Renal pelvis (tissue), 4 donors: ENCODE measurements around the gene CAMTA1. TPM values are rescaled to one million over a fixed set of nuclear protein-coding genes. Genes with fewer than 3 reads are reported as not detected.

ENCODE experiments used
- DNase-seq: peaks from one replicate; pipeline ENCODE4 v3.0.0-alpha.2; 2013
- polyA plus RNA-seq, 3 donors: library from polyadenylated mRNA; unstranded; fragments of 120-200 nt; gene quantifications; one replicate each; pipeline ENCODE4 v1.2.1, GENCODE V29; 2013; ENCODE audit not compliant: insufficient read length in 3 of 3

CAMTA1 gene
- polyA plus RNA-seq, 3 donors = 72.3 to 83.1 (median 76.0) TPM

- DNase-seq = no peak
Measured at GRCh38 chr1:7508052-7508933, 723.0 kb downstream of the CAMTA1 start.

DNA sequence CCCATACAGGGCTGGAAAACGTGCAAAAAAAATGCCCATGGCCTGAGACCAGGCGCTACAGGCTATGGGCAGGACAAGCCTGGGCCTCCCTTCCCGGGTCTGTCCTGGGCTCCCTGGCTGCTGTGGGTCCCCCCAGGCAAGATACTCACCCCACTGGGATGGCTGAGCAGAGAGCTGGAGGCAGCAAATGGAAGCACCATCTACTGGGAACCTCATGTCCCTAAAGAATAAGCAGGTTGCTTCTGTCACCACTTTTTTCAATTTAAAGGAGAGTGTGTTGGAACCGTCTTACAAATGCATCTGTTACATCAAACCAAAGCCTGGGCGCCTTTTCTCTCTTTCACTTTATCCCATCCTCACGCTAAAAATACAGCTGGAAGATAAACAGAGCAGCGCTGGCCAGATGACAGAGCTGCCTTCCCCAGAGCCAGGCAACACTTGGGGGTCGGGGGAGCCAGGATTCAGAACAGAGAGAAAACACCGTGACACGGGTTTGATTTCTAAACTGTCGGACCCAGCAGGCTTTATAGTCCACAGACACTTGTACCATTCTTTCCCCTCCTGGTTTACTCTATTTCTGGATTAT lies 723.8 kb downstream of the CAMTA1 start:
- DNase-seq = no peak

GRCh38 chr1:7509598-7509997 lies 724.3 kb downstream of the CAMTA1 start:
- DNase-seq = no peak

DNA sequence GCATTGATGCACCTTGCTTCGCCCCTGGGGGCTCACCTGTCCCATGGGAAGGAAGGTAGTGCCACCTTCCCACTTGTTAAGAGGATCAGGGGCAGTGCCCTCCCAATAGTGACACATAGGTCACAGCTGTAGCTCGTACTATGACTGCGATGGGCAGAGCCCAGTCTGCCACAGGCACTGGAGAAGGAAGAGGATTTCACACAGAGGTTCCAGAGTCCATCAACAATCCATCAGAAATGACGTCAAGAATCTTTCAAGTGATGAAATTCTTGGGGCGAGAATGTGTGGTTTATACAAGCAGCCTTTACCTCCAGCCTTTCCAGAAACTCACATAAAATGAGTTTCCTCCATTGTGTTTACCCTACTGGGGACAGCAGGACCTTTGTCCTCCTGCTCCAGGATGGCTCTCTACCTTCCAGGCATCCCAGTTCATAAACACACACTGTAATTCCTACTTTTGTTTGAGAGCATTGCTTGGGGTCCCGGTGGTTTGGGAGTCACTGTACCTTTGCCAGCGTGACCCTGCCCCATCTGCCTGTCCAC lies 725.2 kb downstream of the CAMTA1 start:
- DNase-seq = no peak

- DNase-seq = no peak
Measured at GRCh38 chr1:7511381-7511780, 726.1 kb downstream of the CAMTA1 start.

DNA sequence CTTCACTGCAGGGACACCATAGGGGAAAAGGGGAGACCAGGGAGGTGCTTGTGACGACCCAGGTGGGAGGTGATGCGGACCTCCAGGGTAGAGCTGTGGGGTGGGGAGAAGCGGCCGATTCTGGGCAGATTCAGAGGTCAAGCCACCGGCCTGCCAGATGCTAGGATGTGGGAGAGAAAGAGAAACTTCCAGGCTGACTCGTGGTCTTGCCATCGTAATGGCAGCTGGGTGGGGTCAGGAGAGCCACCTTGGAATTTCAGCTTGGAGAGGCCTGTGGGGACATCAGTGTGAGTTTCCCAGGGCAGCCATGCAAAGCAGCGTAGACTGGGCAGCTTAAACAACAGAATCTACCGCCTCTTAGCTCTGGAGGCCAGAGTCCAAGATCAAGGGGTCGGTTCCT lies 727.8 kb downstream of the CAMTA1 start:
- no peak for DNase-seq

DNA sequence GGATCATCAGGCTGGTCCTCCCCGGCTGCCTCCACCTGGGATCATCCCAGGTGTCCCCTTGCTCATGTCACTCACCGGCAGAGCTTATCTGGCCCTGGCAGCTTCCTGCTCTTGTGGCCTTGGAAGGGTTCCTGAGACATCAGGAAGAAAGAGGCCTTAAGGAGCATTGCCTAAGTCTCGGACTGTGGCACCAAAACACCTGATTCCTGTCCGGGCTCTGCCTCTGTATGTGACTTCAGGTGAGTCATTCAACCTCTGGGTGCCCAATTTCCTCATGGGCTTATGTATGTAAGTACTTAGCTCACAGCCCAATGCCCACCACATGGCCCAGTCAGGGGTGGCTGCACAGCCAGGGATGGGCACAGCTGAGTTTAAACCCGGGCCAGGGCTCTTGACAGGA lies 729.9 kb downstream of the CAMTA1 start:
- no peak for DNase-seq

GRCh38 chr1:7515904-7516303 lies 730.6 kb downstream of the CAMTA1 start:
- DNase-seq = no peak

GRCh38 chr1:7516341-7516740 lies 731.1 kb downstream of the CAMTA1 start:
- no peak for DNase-seq

- DNase-seq = no peak
Measured at GRCh38 chr1:7516929-7517328, 731.7 kb downstream of the CAMTA1 start.

- no peak for DNase-seq
Measured at GRCh38 chr1:7517611-7518330, 732.5 kb downstream of the CAMTA1 start.

- DNase-seq = no peak
Measured at GRCh38 chr1:7518411-7518810, 733.2 kb downstream of the CAMTA1 start.

DNA sequence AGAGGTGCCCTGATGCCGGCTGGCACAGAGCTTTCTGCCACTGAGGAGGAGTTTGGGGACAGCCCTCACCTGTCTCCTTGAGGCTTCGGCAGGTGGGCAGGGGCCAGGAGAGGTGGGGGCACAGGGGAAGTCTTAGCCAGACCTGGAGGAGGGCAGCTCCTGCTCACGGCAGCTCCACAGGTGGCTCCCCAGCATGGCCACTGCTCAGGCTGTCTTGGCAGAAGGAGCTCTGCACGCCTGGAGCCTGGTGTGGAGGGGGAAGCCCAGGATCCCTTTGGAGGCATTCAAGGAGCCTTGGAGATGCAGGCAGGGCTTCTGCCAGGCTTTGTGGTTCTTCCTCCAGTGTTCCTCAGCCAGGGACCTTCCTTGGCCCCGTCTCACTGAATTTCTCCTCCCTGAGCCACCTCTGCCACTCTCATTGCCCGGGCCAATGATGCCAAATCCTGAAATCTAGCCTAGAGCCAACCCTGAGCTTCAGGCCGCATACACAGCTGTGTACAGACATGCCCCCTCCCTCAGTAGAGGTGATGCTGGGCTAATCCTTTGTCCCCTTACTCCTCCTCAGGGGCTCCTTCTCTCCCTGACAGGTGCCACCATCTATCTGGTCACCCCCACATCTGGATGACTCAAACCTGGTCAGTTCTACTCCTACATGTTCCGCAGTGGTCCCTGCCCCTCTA lies 734.1 kb downstream of the CAMTA1 start:
- no peak for DNase-seq

DNA sequence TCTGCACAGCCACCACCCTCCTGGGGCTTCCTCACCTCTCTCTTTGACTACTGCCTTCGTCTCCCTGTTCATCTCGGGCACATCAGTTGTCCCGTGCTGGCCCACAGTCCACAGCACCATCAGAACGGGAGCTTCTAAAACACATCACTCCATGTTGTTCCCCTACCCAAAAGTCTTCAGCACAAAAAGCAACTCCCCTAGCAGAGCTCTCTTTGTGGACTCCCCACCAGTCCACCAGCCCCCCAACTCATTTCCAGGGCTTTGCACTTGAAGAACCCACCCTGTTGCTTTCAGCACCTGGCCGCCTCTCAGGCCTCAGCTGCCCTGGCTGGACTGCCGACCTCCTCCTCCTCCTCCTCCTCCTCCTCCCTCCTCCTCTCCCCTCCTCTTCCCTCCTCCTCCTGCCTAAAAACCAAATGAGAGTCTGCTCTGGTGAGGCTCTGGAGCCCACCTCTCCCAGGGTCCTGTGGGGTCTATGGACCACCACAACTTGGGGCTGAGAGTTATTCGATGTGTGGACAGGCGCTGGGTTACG lies 734.7 kb downstream of the CAMTA1 start:
- DNase-seq = no peak

GRCh38 chr1:7520496-7520895 lies 735.2 kb downstream of the CAMTA1 start:
- DNase-seq = no peak

- no peak for DNase-seq
Measured at GRCh38 chr1:7524341-7525337, 739.4 kb downstream of the CAMTA1 start.

GRCh38 chr1:7525338-7526063 lies 740.2 kb downstream of the CAMTA1 start:
- no peak for DNase-seq

DNA sequence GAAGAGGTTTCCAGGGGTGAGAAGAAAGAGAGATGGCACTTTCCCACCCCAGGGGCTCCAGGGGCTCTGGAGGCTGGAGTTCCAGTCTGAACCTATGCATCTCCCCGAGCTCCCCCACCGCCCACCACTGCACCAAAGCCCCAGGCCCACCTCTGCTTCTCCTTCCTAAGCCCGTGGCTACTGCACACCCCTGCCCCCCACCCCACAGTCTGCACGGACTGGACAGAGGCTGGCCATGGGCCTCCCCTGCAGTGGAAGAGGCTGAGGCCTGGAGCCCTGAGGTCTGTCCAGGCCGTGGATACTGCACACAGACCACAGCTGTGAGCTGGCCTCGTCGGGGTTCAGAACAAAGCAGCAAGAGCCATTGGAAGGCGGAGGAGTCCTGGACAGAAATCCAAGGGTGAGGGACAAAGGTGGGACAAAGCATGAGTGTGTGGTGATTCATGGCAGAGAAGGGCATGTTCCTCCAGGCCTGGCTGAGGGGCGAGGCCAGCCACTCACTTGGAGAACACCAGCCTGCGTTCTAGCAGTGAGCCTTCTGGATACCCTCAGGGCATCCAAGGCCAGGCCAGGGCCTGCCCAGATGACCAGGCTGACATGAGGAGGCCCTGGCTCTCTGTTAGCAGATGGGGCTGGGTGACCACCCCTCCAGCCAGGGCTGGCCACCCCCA lies 741.1 kb downstream of the CAMTA1 start:
- DNase-seq = no peak
